GM19023 (cell line): ENCODE data around the gene ENPP7.

Experiments
- ATAC-seq: cut with Tn5 transposase; IDR thresholded peaks from one replicate; pipeline ENCODE4 v1.9.1; 2021; ENCODE audit warnings: mild to moderate bottlenecking, moderate library complexity; ENCODE audit not compliant: unreplicated experiment

ENPP7 gene

GRCh38 chr17:79730437-79730768 lies 340 bp upstream of the ENPP7 start:
- no peak for ATAC-seq

GRCh38 chr17:79732254-79732653 lies 1.5 kb downstream of the ENPP7 start:
- no peak for ATAC-seq

DNA sequence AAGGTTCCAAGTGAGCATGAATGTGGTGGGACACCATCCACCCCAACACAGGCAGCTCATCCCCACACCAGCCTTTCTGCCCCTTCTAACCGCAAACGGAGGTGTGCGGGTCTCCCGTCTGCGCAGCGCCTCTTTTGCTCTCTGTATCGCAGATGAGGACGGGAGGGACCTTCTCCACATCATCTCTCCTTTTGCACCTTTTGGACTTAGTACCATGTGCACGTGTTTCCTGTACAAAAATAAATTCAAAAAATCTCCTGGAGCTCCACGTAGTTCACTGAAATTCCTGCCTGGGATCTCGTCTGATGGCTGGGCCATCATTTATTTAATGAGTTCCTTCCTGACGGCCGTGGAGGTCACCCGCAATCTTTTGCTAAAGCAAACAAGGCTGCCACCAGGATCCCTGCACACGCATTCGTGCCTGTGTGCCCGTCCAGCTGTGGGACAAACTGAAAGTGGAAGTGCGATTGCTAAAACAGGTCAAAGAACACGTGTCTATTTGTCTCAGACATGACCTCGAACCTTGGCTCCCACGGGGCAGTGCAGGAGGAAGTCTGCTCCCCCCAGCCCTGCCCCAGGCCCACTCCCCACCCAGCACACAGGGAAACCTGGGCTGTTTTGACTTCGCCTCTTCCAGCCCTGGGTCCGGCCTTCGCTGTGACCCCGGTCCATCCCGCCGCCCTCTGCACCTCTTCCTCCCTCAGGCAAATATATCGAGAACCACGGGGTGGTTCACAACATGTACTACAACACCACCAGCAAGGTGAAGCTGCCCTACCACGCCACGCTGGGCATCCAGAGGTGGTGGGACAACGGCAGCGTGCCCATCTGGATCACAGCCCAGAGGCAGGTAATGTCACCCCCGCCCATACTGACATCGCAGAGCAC lies 2.3 kb downstream of the ENPP7 start:
- no peak for ATAC-seq

GRCh38 chr17:79733692-79734070 lies 2.9 kb downstream of the ENPP7 start:
- ATAC-seq: no peak

GRCh38 chr17:79735096-79735495 lies 4.4 kb downstream of the ENPP7 start:
- ATAC-seq: no peak

DNA sequence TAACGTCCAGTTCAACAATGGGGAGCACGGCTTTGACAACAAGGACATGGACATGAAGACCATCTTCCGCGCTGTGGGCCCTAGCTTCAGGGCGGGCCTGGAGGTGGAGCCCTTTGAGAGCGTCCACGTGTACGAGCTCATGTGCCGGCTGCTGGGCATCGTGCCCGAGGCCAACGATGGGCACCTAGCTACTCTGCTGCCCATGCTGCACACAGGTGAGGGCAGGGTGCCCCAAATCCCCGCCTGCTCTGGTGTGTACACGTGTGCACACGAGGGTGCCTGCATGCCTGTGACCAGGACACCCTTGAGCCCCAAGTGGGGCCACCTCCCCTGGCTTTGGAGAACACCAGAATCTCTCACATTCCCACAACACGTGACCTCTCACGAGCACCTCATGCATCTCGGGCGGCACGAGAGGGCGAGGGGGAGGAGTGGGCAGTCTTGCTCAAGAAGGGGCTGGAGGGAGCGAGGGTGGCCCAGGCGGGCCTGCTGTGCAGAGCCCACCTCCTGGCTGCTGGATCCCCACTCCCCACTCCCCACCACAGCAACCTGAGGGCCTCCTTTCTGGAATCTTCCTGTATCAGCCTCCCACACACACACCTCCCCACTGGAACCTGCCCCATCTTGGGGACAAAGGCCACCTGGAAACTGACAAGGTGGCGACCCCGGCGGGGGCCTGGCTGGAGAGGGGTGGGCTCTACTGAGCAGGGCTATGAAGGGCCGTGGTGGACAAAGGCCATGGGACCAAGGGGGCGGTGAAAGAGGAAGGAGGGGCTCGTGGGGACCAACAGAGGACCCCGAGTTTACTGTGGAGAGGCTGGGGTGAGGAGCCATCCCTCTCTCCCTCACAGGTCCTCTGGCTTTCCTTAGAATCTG lies 6.5 kb downstream of the ENPP7 start:
- ATAC-seq: no peak

GRCh38 chr17:79737922-79738578 lies 7.3 kb downstream of the ENPP7 start:
- ATAC-seq: no peak

GRCh38 chr17:79738643-79739042 lies 7.9 kb downstream of the ENPP7 start:
- ATAC-seq: no peak

GRCh38 chr17:79739148-79740062 lies 8.7 kb downstream of the ENPP7 start:
- ATAC-seq: no peak

DNA sequence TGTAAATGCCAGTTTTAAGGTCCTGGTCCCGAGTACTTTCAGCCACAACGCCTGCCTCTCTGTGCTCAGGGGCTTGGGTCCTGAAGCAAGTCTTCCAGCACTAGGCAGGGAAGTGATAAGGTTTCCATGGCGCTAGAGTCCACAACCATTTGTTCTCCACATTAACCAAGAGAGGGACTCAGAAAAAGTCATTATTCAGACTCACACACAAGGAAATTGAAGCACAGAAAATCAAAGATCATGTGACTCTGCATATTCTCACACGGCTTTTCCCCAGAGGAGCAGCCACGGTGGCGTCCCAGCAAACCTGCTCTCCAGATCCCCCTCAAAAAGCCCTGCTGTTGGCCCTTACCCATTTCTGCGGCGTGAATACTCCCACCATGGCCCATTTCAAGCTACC lies 9.7 kb downstream of the ENPP7 start:
- no peak for ATAC-seq

- no peak for ATAC-seq
These were observed 10.6 kb downstream of the ENPP7 start for GRCh38 chr17:79741401-79741750.

DNA sequence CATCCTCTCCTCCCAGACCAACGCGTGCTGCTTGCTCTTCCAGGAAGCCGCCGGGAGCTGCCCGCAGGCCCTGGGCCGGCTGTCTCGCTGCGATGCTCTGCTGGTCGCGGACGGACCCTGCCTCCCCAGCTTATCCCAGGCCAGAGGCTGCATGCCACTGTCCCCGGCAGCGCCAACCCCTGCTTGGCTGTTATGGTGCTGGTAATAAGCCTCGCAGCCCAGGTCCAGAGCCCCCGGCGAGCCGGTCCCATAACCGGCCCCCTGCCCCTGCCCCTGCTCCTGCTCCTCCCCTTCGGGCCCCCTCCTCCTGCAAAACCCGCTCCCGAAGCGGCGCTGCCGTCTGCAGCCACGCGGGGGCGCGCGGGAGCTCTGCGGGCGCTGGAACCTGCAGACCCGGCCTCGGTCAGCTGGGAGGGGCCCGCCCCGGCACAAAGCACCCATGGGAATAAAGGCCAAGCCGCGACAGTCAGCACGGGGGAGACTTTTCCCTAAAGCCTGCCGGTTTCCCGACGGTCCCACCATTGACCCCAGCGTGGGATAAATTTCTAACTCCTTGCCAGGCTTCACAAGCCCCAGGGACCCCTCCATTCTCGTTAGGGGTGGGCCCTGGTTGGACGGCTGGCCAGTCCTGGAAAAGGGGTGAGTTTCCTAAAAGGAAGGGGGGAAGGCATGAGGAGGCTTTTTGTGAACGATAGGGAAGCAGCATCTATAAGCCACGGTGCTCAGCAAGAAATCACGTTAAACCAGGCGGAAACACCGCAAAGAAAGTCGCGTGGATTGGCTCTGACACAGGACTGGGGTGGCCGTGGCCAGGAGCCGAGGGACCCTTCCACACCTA lies 11.2 kb downstream of the ENPP7 start:
- ATAC-seq: no peak

GRCh38 chr17:79742589-79742918 lies 11.8 kb downstream of the ENPP7 start:
- no peak for ATAC-seq

- no peak for ATAC-seq
These were observed 12.3 kb downstream of the ENPP7 start for GRCh38 chr17:79742951-79743476.

GRCh38 chr17:79743614-79744013 lies 12.9 kb downstream of the ENPP7 start:
- ATAC-seq: no peak

- ATAC-seq: no peak
These were observed 14.9 kb downstream of the ENPP7 start for GRCh38 chr17:79745641-79746105.

- no peak for ATAC-seq
These were observed 16.3 kb downstream of the ENPP7 start for GRCh38 chr17:79746889-79747507.

DNA sequence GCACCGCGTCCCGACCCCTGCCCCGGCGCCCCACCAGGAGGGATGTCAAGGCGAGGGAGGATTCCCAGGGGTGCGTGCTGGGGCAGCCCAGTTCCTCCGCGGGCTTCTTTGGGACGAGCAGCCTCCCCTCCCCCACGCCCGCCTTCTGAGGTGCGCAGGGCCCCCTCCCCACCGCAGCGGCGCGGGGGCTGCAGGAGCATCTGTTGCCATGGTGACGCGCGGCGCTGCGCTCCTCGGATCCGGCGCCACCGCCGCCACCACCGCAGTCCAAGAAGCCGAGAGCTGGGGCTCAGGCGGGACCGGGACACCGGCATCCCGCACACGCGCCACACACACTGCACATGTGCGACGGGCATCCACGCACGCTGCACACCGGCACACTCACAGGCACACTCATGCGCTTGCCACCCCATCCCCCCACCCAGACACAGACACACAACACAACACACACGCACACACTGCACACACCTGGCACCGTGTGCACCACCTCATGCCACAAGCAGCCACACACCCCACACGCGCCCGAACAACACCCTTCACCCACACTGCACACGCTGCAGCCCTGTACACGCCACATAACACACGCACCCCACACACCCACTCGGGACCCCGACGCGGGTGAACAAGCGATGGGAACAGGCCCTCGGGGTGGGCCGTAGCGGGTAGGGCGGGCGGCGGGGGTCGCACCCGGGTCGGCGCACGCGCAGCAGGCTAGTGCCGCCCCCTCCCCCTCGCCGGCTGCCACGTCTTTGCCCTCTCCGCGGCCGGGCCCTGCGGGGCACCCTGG lies 17.0 kb downstream of the ENPP7 start:
- no peak for ATAC-seq
